HTR-8/SVneo (cell line): Measurements from ENCODE around the gene GLRA1.
A peak's percentile ranks its signal among the peaks of the same experiment; 100 is the strongest.

Experiments
- DNase-seq: peaks from one replicate; pipeline ENCODE4 v3.0.0; 2011; ENCODE audit warnings: low spot score, mixed read lengths; ENCODE audit not compliant: insufficient read length
- FAIRE-seq: peaks from 2 replicates; lab custom pipeline; 2011; peaks lifted over from hg19 to GRCh38; lab: Jason Lieb, UNC

Gene GLRA1

GRCh38 chr5:151825445-151825844 is 99.2 kb downstream of the GLRA1 start:
- DNase-seq (peak; percentile 68), FAIRE-seq (peak; percentile 36)

DNA sequence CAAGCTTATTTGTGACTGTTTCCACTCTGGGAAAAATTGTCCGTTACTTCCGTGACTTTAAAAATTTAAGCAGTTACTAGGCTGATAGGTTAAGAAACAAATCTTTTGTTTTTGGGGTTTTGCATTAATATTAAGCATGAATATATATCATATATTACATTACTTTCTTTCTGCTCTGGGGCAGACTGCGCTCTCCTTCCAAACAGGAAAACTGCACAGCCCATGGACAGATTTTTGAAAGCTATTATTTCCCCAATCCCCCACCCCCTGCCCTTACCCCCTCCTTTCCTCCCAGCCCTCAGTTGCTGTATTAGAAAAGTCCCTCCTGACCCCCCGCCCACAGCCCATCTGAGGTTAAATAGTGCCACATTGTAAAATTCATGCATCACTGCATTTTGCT is 102.5 kb downstream of the GLRA1 start:
- no peak for DNase-seq
- FAIRE-seq = no peak

DNA sequence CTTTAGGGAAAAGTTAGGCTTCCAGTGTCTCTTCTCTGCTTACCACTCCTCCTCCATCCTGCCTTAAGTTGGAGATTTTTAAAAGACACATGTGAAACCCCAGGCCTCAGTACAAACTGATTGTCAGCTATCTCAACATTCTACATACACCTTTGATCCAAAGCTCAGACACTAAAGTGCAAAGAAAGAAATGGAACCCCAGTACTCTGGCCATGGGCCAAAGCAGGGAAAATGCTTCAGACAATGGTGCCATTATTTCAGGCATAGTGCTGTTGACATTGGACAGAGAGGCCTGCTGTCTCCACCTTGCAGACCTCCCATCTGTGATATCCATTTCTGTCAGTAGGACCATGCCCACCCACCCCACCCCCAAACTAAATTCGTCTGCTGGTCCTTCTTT is 103.7 kb downstream of the GLRA1 start:
- FAIRE-seq = no peak
- DNase-seq = no peak

DNA sequence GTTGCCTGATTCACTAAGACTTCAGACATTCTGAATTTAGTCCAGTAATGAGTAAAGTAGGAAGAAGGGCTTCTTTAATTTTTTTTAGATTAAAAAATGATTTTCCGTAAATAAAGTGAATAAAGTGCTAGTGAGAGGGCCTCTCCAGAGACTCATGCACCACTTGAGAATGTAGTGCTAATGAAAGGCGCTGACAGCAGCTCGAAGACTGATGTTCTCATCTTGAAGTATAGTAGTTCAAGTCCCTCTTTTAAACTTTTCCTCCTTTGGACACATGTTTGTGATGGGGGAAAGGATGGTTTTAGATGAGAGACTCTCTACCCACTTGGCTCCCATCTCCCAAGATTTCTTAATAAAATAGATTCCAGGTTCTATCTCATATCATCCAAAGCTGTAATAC is 104.4 kb downstream of the GLRA1 start:
- DNase-seq = no peak
- no peak for FAIRE-seq

GRCh38 chr5:151819830-151820229 is 104.8 kb downstream of the GLRA1 start:
- FAIRE-seq (no peak), DNase-seq (no peak)

DNA sequence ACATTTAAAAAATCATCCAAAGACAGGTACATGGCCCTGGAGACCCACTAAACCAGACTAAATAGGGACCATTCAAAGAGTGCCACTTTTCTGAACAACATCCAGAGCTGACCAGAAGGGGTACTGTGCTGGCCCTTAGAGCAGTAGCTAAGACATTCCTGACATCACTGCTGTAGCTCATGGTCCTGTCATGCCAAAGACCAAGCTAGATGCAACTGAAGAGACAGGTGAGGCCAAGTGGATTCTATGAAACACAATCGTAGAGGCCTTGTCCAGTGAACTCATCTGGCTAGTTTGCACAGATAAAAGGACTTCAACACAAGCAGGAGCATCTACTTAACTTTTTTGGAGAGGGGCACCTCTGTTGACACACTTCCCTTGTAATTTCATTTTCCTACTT is 109.6 kb downstream of the GLRA1 start:
- FAIRE-seq = no peak
- DNase-seq = no peak

GRCh38 chr5:151812757-151813309 is 111.8 kb downstream of the GLRA1 start:
- FAIRE-seq = no peak

GRCh38 chr5:151811593-151812321 is 112.9 kb downstream of the GLRA1 start:
- no peak for FAIRE-seq

More at GRCh38 chr5:151812757-151813309, 111.8 kb downstream of the GLRA1 start:
- no peak for DNase-seq

GRCh38 chr5:151810897-151811296 is 113.8 kb downstream of the GLRA1 start:
- FAIRE-seq = no peak
- no peak for DNase-seq

More at GRCh38 chr5:151811593-151812321, 112.9 kb downstream of the GLRA1 start:
- DNase-seq = no peak

GRCh38 chr5:151810449-151810848 is 114.2 kb downstream of the GLRA1 start:
- DNase-seq = no peak

GRCh38 chr5:151808451-151809169 is 116.0 kb downstream of the GLRA1 start:
- no peak for DNase-seq
- FAIRE-seq = no peak

More at GRCh38 chr5:151810449-151810848, 114.2 kb downstream of the GLRA1 start:
- FAIRE-seq = no peak

- FAIRE-seq (no peak), DNase-seq (no peak)
These were observed 119.0 kb downstream of the GLRA1 start for GRCh38 chr5:151805414-151806223.

DNA sequence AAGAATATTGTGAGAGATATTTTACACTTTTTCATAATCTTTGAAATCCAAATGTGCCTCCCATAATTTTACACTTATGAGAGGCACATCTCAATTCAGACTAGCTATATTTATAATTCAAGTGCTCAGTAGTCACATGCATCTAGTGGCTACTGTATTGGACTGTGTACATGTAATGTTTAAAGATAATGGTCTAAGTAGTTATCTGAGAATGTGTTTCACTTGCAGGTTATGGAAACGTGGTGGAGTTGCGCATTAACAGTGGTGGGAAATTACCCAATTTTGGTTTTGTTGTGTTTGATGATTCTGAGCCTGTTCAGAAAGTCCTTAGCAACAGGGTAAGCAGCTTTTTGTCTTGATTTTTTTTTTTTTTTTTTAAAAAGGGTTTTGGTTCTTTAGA is 124.1 kb downstream of the GLRA1 start:
- DNase-seq (no peak), FAIRE-seq (no peak)

DNA sequence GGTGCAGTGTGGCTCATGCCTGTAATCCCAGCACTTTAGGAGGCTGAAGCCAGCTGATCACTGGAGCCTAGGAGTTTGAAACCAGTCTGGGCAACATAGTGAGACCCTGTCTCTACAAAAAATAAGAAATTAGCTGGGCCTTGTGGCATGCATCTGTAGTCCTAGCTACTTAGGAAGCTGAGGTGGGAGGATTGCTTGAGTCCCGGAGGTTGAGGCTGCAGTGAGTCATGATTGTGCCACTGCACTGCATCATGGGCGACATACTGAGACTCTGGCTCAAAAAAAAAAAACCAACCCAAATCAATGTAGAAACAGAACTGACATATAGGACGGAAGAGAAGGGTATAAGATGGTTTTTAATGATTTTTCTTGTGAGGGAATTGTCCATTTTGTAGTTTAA is 125.2 kb downstream of the GLRA1 start:
- DNase-seq = no peak
- no peak for FAIRE-seq

DNA sequence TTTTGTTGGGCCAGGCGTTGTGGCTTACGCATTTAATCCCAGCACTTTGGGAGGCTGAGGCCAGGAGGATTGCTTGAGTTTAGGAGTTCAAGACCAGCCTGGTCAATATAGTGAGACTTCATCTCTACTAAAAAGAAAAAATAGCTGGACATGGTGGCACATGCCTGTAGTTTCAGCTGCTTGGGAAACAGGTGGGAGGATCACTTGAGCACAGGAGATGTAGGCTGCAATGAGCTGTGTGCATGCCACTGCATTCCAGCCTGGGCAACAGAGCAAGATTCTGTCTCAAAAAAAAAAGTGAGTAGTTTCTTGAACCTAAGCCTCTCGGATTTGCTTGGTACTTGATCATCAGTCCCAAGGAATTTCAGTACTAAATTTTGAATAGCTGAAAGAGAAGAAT is 126.0 kb downstream of the GLRA1 start:
- FAIRE-seq = no peak
- DNase-seq = no peak

- DNase-seq = no peak
- FAIRE-seq = no peak
These were observed 129.2 kb downstream of the GLRA1 start for GRCh38 chr5:151795426-151795825.

DNA sequence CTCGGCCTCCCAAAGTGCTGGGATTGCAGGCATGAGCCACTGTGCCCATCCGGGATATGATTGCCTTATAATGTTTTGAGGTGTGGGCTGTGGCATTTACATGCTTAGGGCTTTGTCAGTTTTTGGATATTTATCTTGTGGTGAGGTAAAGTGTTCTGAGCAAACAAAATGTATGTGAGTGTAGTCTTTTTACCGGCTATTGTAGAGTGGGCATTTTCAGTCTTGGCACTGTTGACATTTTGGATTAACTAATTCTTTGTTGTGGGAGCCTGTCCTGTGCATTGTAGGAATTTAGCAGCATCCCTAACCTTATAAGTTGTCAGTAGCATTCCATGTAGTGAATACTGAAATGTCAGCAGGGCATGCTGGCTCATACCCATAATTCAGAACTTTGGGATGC is 131.3 kb downstream of the GLRA1 start:
- no peak for FAIRE-seq
- DNase-seq = no peak

GRCh38 chr5:151787817-151788216 is 136.8 kb downstream of the GLRA1 start:
- no peak for FAIRE-seq
- DNase-seq = no peak

DNA sequence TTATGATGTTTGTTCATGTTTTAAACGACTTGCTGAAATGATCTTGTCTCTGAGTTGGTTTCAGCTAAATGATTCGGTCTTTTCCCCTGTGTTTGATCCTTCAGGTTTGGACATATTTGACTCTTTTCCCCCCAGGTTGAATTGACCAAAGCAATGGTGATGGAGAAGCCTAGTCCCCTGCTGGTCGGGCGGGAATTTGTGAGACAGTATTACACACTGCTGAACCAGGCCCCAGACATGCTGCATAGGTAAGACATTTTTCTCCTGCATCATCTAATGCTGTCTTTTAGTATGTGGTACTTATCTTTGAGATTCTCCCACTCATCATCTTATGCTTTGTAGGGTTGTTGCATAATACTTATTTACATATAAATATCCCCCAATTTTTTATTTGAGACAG is 138.2 kb downstream of the GLRA1 start:
- FAIRE-seq (no peak), DNase-seq (no peak)

DNA sequence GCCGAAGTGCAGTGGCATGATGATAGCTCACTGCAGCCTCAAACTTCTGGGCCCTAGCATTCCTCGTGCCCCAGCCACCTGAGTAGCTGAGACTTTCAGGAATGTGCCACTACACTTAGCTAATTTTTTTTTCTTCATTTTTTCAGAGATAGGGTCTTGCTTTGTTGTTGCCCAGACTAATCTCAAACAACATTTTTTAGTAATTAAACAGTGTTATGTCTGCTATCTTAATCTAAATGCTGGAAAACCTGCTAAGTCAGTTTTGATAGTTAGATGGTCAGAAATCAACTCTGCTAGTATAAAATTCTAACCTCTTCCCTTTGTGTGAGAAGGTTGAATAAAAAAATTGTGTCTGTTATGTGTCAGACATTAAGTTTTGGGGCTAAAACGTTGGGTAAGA is 140.5 kb downstream of the GLRA1 start:
- DNase-seq = no peak
- FAIRE-seq = no peak
